Keratinocyte (primary cell): ENCODE data around the gene MTMR4. TPM values are rescaled to one million over a fixed set of nuclear protein-coding genes. Genes with fewer than 3 reads are reported as not detected.
"Not testable (repeated sequence)": the region's sequence is repeated elsewhere in the genome, so short reads cannot be mapped to it uniquely, and the experiment has no call there.

Experiments
- DNase-seq: peaks from one replicate; pipeline ENCODE4 v3.0.0-alpha.2; 2011; ENCODE audit warnings: low read depth, missing footprints, low spot score
- FAIRE-seq: peaks from 2 replicates; lab custom pipeline; 2011; peaks lifted over from hg19 to GRCh38; lab: Jason Lieb, UNC
- H2AFZ ChIP-seq: 2 replicates; pipeline ENCODE4 v1.6.0; 2012; ENCODE audit warnings: low read length, control low read depth, inconsistent platforms; ENCODE audit not compliant: control insufficient read depth
- H3K27ac ChIP-seq: 2 replicates; pipeline ENCODE4 v1.5.1; 2011; ENCODE audit warnings: low read length; ENCODE audit not compliant: control insufficient read depth, insufficient read depth
- H3K27me3 ChIP-seq: 3 replicates; pipeline ENCODE4 v1.6.0; 2011; ENCODE audit warnings: low read length; ENCODE audit not compliant: control insufficient read depth, insufficient read depth; ENCODE audit errors: extremely low read depth
- H3K36me3 ChIP-seq, 2 experiments: 2 replicates in 1 of 2; 3 replicates in 1 of 2; pipeline ENCODE4 v1.5.1; 2011; ENCODE audit warnings: low read length in 2 of 2, mild to moderate bottlenecking in 1 of 2; ENCODE audit not compliant: control insufficient read depth in 2 of 2, insufficient read depth in 2 of 2; ENCODE audit errors: extremely low read depth in 1 of 2
- H3K4me1 ChIP-seq: 3 replicates; pipeline ENCODE4 v1.5.1; 2011; ENCODE audit warnings: low read length; ENCODE audit not compliant: control insufficient read depth, insufficient read depth; ENCODE audit errors: extremely low read depth
- H3K4me2 ChIP-seq: 3 replicates; pipeline ENCODE4 v1.6.0; 2011; ENCODE audit warnings: low read depth, low read length; ENCODE audit not compliant: control insufficient read depth, insufficient read depth; ENCODE audit errors: extremely low read depth
- H3K4me3 ChIP-seq, 3 experiments: fragments of 200-600 bp in 1 of 3; sonication (generic) in 1 of 3; 2 replicates in 2 of 3; 3 replicates in 1 of 3; pipeline ENCODE4 v1.5.1; 2011 to 2016; ENCODE audit warnings: low read length in 3 of 3, mild to moderate bottlenecking in 3 of 3, control low read depth in 2 of 3, inconsistent platforms in 1 of 3, low read depth in 1 of 3, mixed read lengths in 1 of 3, mixed run types in 1 of 3, moderate library complexity in 1 of 3; ENCODE audit not compliant: control insufficient read depth in 2 of 3, insufficient read depth in 2 of 3; ENCODE audit errors: extremely low read depth in 1 of 3
- H3K79me2 ChIP-seq: 2 replicates; pipeline ENCODE4 v1.6.0; 2012; ENCODE audit warnings: low read length; ENCODE audit not compliant: control insufficient read depth, insufficient read depth
- H3K9ac ChIP-seq: 3 replicates; pipeline ENCODE4 v1.6.0; 2011; ENCODE audit warnings: low read length; ENCODE audit not compliant: control insufficient read depth, insufficient read depth; ENCODE audit errors: extremely low read depth
- H3K9me1 ChIP-seq: 3 replicates; pipeline ENCODE4 v1.6.0; 2011; ENCODE audit warnings: low read length; ENCODE audit not compliant: control insufficient read depth, insufficient read depth; ENCODE audit errors: extremely low read depth
- H3K9me3 ChIP-seq: 2 replicates; pipeline ENCODE4 v1.5.1; 2012; ENCODE audit warnings: low read depth, low read length; ENCODE audit not compliant: control insufficient read depth
- H4K20me1 ChIP-seq: 3 replicates; pipeline ENCODE4 v1.6.0; 2011; ENCODE audit warnings: low read length; ENCODE audit not compliant: control insufficient read depth, insufficient read depth; ENCODE audit errors: extremely low read depth
- EZH2 ChIP-seq: IDR thresholded peaks from one replicate; pipeline ENCODE4 v1.6.1; 2012; ENCODE audit warnings: inconsistent platforms, mild to moderate bottlenecking, low read length, moderate library complexity
- dilution Hi-C: fragments of 300-500 bp; cut with MboI; formaldehyde crosslinking; loops from one replicate; pipeline ENCODE4 v1.7.0; 2020; ENCODE audit warnings: low sequenced_read_pairs; ENCODE audit not compliant: extremely low pct_ligation_motif_present
- polyA plus RNA-seq, 5 experiments: library from polyadenylated mRNA; depleted of rRNA in 3 of 5; stranded (reverse) in 3 of 5; stranded (forward) in 1 of 5; unstranded in 1 of 5; fragments of >200 nt; gene quantifications; 1 replicate in 1 of 5; 2 replicates in 3 of 5; 3 replicates in 1 of 5; pipeline versions ENCODE4 v1.2.1 to v1.2.3, GENCODE V29; 2011 to 2012; ENCODE audit warnings: missing spikeins in 2 of 5, low read depth in 1 of 5, low replicate concordance in 1 of 5
- TF ChIP-seq, protein P1 (sequence below), 3 experiments: IDR thresholded peaks in 1 of 3; conservative IDR thresholded peaks in 1 of 3; optimal IDR thresholded peaks in 1 of 3; 2 replicates in 2 of 3; 3 replicates in 1 of 3; pipeline versions ENCODE3 to v1.5.1; 2011; ENCODE audit warnings: low read length in 3 of 3, mild to moderate bottlenecking in 3 of 3, moderate library complexity in 2 of 3, control low read depth in 1 of 3, inconsistent platforms in 1 of 3; ENCODE audit not compliant: insufficient read depth in 2 of 3; ENCODE audit errors: extremely low read depth in 1 of 3

Gene MTMR4
- polyA plus RNA-seq, 1 donor (not counting 4 experiments of a cell fraction or from before 2014, with no cell fraction given): 18.9 TPM

DNA sequence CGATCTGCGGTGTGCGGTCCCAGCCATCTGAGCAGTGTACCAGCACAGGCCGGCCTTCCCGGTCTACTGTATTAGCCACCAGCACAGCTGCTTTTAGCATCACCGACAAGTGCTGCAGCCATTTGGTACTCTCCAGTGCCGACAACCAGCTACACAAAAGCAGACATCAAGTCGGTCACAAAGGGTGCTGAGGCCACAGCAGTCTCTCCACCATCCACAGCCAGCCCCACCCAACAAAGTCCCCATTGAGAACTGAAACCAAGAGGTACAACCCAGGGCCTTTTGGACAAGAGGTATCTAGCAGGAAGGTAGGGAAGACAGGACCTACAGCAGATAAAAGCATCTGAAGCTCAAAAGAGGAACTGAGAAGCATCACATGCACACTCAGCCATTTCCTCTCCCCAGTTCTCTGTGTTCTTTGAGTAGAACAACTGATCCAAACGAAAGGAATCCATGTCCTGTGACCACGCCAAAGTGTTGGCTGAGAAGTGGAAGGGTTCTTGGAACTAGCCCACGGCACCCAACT, 9.5 kb downstream of the MTMR4 start:
- DNase-seq: no peak
- FAIRE-seq: no peak

DNA sequence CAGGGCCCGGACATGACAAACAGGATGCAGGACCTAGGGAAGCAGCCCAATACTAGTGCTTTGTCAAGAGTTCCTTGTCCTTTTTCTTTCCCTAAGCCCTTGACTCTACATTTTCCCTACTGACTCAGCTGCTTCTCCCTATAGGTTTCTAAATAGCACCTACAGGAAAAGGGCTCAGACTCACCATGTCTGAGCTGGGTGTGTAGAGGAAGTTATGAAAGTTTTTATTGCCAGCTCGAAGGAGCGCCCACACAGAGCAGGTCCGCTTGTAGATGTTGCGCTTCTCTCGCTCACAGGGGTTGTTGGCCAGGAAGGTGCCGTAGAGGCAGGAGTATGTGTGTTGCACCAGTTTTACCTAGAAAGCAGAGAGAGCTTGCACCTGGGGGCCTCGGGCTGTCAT, 10.6 kb downstream of the MTMR4 start:
- Histone ChIP-seq H3K4me2 (no peak overlapping the region), H3K27ac (no peak overlapping the region), H3K4me3 (no peak overlapping the region), H3K4me1 (no peaks in the 10 kb centered on the region), H2AFZ (no peak overlapping the region), H3K9ac (no peak overlapping the region), H3K9me3 (no peaks in the 10 kb centered on the region), H3K36me3 (peaks cover 18 to 25% of the 10 kb centered on the region in 2 experiments), H4K20me1 (no peaks in the 10 kb centered on the region), H3K9me1 (no peaks in the 10 kb centered on the region), H3K79me2 (no peaks in the 10 kb centered on the region), H3K27me3 (no peaks in the 10 kb centered on the region)
- DNase-seq: no peak
- no peak for FAIRE-seq
- dilution Hi-C loops: no loop called here
- TF ChIP-seq EZH2: no peak
- TF ChIP-seq, protein P1, sequence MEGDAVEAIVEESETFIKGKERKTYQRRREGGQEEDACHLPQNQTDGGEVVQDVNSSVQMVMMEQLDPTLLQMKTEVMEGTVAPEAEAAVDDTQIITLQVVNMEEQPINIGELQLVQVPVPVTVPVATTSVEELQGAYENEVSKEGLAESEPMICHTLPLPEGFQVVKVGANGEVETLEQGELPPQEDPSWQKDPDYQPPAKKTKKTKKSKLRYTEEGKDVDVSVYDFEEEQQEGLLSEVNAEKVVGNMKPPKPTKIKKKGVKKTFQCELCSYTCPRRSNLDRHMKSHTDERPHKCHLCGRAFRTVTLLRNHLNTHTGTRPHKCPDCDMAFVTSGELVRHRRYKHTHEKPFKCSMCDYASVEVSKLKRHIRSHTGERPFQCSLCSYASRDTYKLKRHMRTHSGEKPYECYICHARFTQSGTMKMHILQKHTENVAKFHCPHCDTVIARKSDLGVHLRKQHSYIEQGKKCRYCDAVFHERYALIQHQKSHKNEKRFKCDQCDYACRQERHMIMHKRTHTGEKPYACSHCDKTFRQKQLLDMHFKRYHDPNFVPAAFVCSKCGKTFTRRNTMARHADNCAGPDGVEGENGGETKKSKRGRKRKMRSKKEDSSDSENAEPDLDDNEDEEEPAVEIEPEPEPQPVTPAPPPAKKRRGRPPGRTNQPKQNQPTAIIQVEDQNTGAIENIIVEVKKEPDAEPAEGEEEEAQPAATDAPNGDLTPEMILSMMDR (optimal IDR thresholded peaks at IDR 0.05 in 1 of 3, IDR thresholded peaks at IDR 0.05 in 1 of 3, conservative IDR thresholded peaks at IDR 0.05 in 1 of 3; ENCODE audit: extremely low read depth in 1 of 3, insufficient read depth in 2 of 3, low read length in 3 of 3): no peak

More for the DNA sequence above, 9.5 kb downstream of the MTMR4 start:
- Histone ChIP-seq H3K79me2 (no peaks in the 10 kb centered on the region), H3K4me3 (no peak overlapping the region), H3K36me3 (peaks cover 20 to 28% of the 10 kb centered on the region in 2 experiments), H3K4me1 (no peaks in the 10 kb centered on the region), H4K20me1 (no peaks in the 10 kb centered on the region), H3K27ac (no peak overlapping the region), H3K9me3 (no peaks in the 10 kb centered on the region), H2AFZ (no peak overlapping the region), H3K4me2 (no peak overlapping the region), H3K9ac (no peak overlapping the region), H3K27me3 (no peaks in the 10 kb centered on the region), H3K9me1 (no peaks in the 10 kb centered on the region)
- dilution Hi-C loops: no loop called here
- no peak for TF ChIP-seq EZH2
- TF ChIP-seq, protein P1 (optimal IDR thresholded peaks at IDR 0.05 in 1 of 3, IDR thresholded peaks at IDR 0.05 in 1 of 3, conservative IDR thresholded peaks at IDR 0.05 in 1 of 3; ENCODE audit: extremely low read depth in 1 of 3, insufficient read depth in 2 of 3, low read length in 3 of 3): no peak

DNA sequence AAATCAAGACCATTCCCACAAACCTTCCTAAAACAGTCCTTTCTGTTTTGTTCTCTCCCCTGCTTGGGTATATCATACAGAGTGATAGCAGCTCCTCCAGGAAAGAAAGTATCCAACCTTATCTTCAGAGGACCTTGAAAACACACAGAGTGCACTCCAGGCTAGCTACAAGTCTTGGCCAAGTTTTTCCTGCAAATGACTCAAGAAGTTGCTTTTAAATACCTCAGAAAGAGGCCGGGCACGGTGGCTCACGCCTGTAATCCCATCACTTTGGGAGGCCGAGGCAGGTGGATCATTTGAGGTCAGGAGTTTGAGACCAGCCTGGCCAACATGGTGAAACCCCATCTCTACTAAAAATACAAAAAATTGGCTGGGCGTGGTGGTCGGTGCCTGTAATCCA, 11.3 kb downstream of the MTMR4 start:
- DNase-seq, H3K4me1 ChIP-seq, dilution Hi-C loops, H4K20me1 ChIP-seq, H3K79me2 ChIP-seq, H3K4me3 ChIP-seq, H3K27ac ChIP-seq, H3K9me3 ChIP-seq, H3K9ac ChIP-seq, H3K27me3 ChIP-seq, H2AFZ ChIP-seq, FAIRE-seq, H3K9me1 ChIP-seq, H3K4me2 ChIP-seq: not testable (repeated sequence)
- H3K36me3 ChIP-seq: peaks cover 18 to 20% of the 10 kb centered on the region in 2 experiments
